HUES6 (cell line): Measurements from ENCODE around the gene RABGAP1.

Experiments
- H3K27ac ChIP-seq: 2 replicates; pipeline ENCODE4 v1.7.0; 2013; ENCODE audit warnings: low read depth, mild to moderate bottlenecking, low read length, inconsistent platforms
- H3K27me3 ChIP-seq: 2 replicates; pipeline ENCODE4 v1.6.1; 2013; ENCODE audit warnings: low read length; ENCODE audit not compliant: control insufficient read depth, insufficient read depth
- H3K36me3 ChIP-seq: 2 replicates; pipeline ENCODE4 v1.6.1; 2013; ENCODE audit warnings: low read length; ENCODE audit not compliant: control insufficient read depth, insufficient read depth
- H3K4me1 ChIP-seq: 2 replicates; pipeline ENCODE4 v1.6.1; 2013; ENCODE audit warnings: low read length; ENCODE audit not compliant: control insufficient read depth, insufficient read depth
- H3K4me3 ChIP-seq: 2 replicates; pipeline ENCODE4 v1.5.1; 2013; ENCODE audit warnings: low read depth, low read length
- H3K9ac ChIP-seq: one replicate; pipeline ENCODE4 v1.6.1; 2013; ENCODE audit warnings: mild to moderate bottlenecking, low read length
- H3K9me3 ChIP-seq: 2 replicates; pipeline ENCODE4 v1.6.1; 2013; ENCODE audit warnings: low read depth, low read length; ENCODE audit not compliant: control insufficient read depth, insufficient read depth

The RABGAP1 gene

GRCh38 chr9:123065196-123065595 is 124.4 kb downstream of the RABGAP1 start:
- H3K9me3 ChIP-seq: no peaks in the 10 kb centered on the region
- peaks cover 14% of the 10 kb centered on the region for H3K4me1 ChIP-seq
- no peak overlapping the region for H3K4me3 ChIP-seq
- H3K27me3 ChIP-seq: no peaks in the 10 kb centered on the region
- peaks cover 42% of the 10 kb centered on the region for H3K36me3 ChIP-seq
- H3K27ac ChIP-seq: no peak overlapping the region
- no peak overlapping the region for H3K9ac ChIP-seq

- Histone ChIP-seq H3K4me3 (no peak overlapping the region), H3K9me3 (no peaks in the 10 kb centered on the region), H3K27me3 (no peaks in the 10 kb centered on the region), H3K9ac (no peak overlapping the region), H3K27ac (no peak overlapping the region), H3K36me3 (peaks cover 40% of the 10 kb centered on the region), H3K4me1 (peaks cover 24% of the 10 kb centered on the region)
These were observed 126.3 kb downstream of the RABGAP1 start for GRCh38 chr9:123067136-123067535.

GRCh38 chr9:123069010-123069481 is 128.2 kb downstream of the RABGAP1 start:
- Histone ChIP-seq H3K27me3 (no peaks in the 10 kb centered on the region), H3K9ac (no peak overlapping the region), H3K4me3 (no peak overlapping the region), H3K27ac (no peak overlapping the region), H3K4me1 (peaks cover 32% of the 10 kb centered on the region), H3K9me3 (no peaks in the 10 kb centered on the region), H3K36me3 (peaks cover 37% of the 10 kb centered on the region)

GRCh38 chr9:123070198-123070597 is 129.4 kb downstream of the RABGAP1 start:
- H3K27ac ChIP-seq: no peak overlapping the region
- H3K9me3 ChIP-seq: no peaks in the 10 kb centered on the region
- no peak overlapping the region for H3K9ac ChIP-seq
- no peaks in the 10 kb centered on the region for H3K27me3 ChIP-seq
- no peak overlapping the region for H3K4me3 ChIP-seq
- peaks cover 39% of the 10 kb centered on the region for H3K4me1 ChIP-seq
- H3K36me3 ChIP-seq: peaks cover 40% of the 10 kb centered on the region

- Histone ChIP-seq H3K27me3 (no peaks in the 10 kb centered on the region), H3K27ac (peak overlapping the region; percentile 11), H3K36me3 (peaks cover 29% of the 10 kb centered on the region), H3K4me3 (peak overlapping the region; percentile 31), H3K9me3 (no peaks in the 10 kb centered on the region), H3K4me1 (peaks cover 46% of the 10 kb centered on the region), H3K9ac (peak overlapping the region; percentile 46)
These were observed 131.7 kb downstream of the RABGAP1 start for GRCh38 chr9:123072407-123072995.

- Histone ChIP-seq H3K9me3 (no peaks in the 10 kb centered on the region), H3K9ac (no peak overlapping the region), H3K36me3 (peaks cover 33% of the 10 kb centered on the region), H3K27ac (peak overlapping the region; percentile 11), H3K4me1 (peaks cover 46% of the 10 kb centered on the region), H3K4me3 (peak overlapping the region; percentile 31), H3K27me3 (no peaks in the 10 kb centered on the region)
These were observed 132.6 kb downstream of the RABGAP1 start for GRCh38 chr9:123073441-123073840.

GRCh38 chr9:123073991-123074422 is 133.2 kb downstream of the RABGAP1 start:
- Histone ChIP-seq H3K4me3 (no peak overlapping the region), H3K9ac (no peak overlapping the region), H3K27ac (peak overlapping the region; percentile 11), H3K36me3 (peaks cover 38% of the 10 kb centered on the region), H3K9me3 (no peaks in the 10 kb centered on the region), H3K27me3 (no peaks in the 10 kb centered on the region), H3K4me1 (peaks cover 46% of the 10 kb centered on the region)

- Histone ChIP-seq H3K9me3 (no peaks in the 10 kb centered on the region), H3K36me3 (peaks cover 42% of the 10 kb centered on the region), H3K27me3 (no peaks in the 10 kb centered on the region), H3K4me3 (no peak overlapping the region), H3K4me1 (peaks cover 46% of the 10 kb centered on the region), H3K27ac (peak overlapping the region; percentile 11; the same call in 1 of the 2 replicates), H3K9ac (no peak overlapping the region)
These were observed 133.8 kb downstream of the RABGAP1 start for GRCh38 chr9:123074628-123075027.

GRCh38 chr9:123080444-123080843 is 139.6 kb downstream of the RABGAP1 start:
- no peak overlapping the region for H3K4me3 ChIP-seq
- H3K9ac ChIP-seq: no peak overlapping the region
- peaks cover 12% of the 10 kb centered on the region for H3K4me1 ChIP-seq
- no peaks in the 10 kb centered on the region for H3K27me3 ChIP-seq
- H3K9me3 ChIP-seq: no peaks in the 10 kb centered on the region
- no peak overlapping the region for H3K27ac ChIP-seq
- H3K36me3 ChIP-seq: peaks cover 64% of the 10 kb centered on the region

- no peaks in the 10 kb centered on the region for H3K27me3 ChIP-seq
- H3K36me3 ChIP-seq: peaks cover 65% of the 10 kb centered on the region
- no peak overlapping the region for H3K27ac ChIP-seq
- peaks cover 9% of the 10 kb centered on the region; the same call in 1 of the 2 replicates for H3K4me1 ChIP-seq
- H3K9ac ChIP-seq: no peak overlapping the region
- no peaks in the 10 kb centered on the region for H3K9me3 ChIP-seq
- H3K4me3 ChIP-seq: no peak overlapping the region
These were observed 141.0 kb downstream of the RABGAP1 start for GRCh38 chr9:123081824-123082223.

- H3K27ac ChIP-seq: no peak overlapping the region
- peaks cover 55% of the 10 kb centered on the region for H3K36me3 ChIP-seq
- peaks cover 9% of the 10 kb centered on the region; the same call in 1 of the 2 replicates for H3K4me1 ChIP-seq
- no peak overlapping the region for H3K9ac ChIP-seq
- no peak overlapping the region for H3K4me3 ChIP-seq
- H3K27me3 ChIP-seq: no peaks in the 10 kb centered on the region
- H3K9me3 ChIP-seq: no peaks in the 10 kb centered on the region
These were observed 142.9 kb downstream of the RABGAP1 start for GRCh38 chr9:123083680-123084079.
